D721Med (cell line): ENCODE results near the gene SLC16A12.
"Not testable (repeated sequence)": the region's sequence is repeated elsewhere in the genome, so short reads cannot be mapped to it uniquely, and the experiment has no call there.

Source experiments
- DNase-seq: peaks from one replicate; pipeline ENCODE4 v3.0.0; 2011; ENCODE audit warnings: low spot score; ENCODE audit not compliant: insufficient read length
- FAIRE-seq: peaks from 2 replicates; lab custom pipeline; 2011; peaks lifted over from hg19 to GRCh38; lab: Jason Lieb, UNC
- CTCF ChIP-seq: IDR thresholded peaks from 2 replicates; pipeline ENCODE4 v1.5.1; 2012; ENCODE audit warnings: mild to moderate bottlenecking, control low read depth; ENCODE audit not compliant: insufficient read depth; ENCODE audit errors: missing control alignments

The SLC16A12 gene

DNA sequence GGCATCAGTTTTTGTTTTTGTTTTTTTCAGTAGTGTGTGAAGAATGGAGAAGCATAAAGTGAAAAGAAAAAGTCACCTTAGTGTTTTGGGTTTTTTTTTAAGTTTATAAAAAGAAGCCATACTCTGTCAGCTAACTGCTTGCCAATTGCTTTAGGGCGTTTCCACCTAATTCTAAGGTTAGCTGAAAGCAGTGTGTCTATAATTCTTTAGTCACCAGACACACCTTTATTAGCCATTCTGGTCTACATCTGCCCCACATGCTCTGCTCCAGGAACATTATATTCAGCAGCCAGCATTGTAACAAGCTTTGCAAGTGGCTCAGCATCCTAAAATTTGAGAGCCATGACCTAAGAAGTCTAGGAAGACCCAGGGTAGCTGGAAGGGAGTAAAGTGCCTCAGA, 14.1 kb upstream of the SLC16A12 start:
- FAIRE-seq (no peak), DNase-seq (no peak)
- no peak for TF ChIP-seq CTCF

GRCh38 chr10:89548673-89549072, 13.3 kb upstream of the SLC16A12 start:
- no peak for FAIRE-seq
- TF ChIP-seq CTCF: no peak
- no peak for DNase-seq

DNA sequence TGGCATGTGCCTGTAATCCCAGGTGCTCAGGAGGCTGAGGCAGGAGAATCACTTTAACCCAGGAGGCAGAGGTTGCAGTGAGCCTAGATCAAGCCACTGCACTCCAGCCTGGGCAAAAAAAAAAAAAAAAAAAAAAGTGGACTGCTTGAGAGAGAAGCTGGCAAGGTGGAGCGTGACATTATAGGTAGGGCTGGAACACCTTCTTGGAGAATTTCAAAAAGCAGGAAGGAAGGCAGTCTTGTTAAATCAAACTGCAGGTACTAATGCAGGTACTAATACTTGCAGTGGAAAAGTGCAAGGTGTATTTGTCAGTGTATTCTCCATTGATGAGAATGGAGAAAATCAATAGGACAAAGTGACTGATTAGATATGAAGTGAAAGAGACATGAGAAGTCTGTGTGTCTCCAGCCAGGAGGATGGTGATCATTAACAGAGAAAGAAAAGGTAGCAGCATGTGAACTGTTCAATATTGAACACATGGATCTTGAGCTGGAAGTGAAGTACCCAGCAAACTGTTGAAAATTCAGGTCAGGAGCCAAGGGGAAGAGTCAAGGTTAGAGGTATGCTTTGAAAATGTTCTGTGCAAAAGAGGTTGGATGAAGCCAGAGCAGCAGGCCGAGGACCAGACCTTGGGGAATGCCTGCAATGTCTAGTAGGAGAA, 12.6 kb upstream of the SLC16A12 start:
- no peak for DNase-seq
- TF ChIP-seq CTCF: no peak
- FAIRE-seq: no peak

DNA sequence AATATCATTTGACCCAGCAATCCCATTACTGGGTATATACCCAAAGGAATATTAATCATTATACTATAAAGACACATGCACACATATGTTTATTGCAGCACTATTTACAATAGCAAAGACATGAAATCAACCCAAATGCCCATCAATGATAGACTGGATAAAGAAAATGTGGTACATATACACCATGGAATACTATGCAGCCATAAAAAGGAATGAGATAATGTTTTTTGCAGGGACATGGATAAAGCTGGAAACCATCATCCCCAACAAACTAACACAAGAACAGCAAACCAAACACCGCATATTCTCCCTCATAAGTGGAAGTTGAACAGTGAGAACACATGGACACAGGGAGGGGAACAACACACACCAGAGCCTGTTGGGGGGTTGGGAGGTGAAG, 11.3 kb upstream of the SLC16A12 start:
- not testable (repeated sequence) for FAIRE-seq

GRCh38 chr10:89543841-89544240, 8.4 kb upstream of the SLC16A12 start:
- FAIRE-seq (no peak), DNase-seq (no peak)
- no peak for TF ChIP-seq CTCF

More for the DNA sequence above, 11.3 kb upstream of the SLC16A12 start:
- not testable (repeated sequence) for DNase-seq

- no peak for FAIRE-seq
- no peak for TF ChIP-seq CTCF
- DNase-seq: no peak
Measured at GRCh38 chr10:89540420-89540949, 5.1 kb upstream of the SLC16A12 start.

GRCh38 chr10:89537364-89537763, 2.0 kb upstream of the SLC16A12 start:
- DNase-seq (no peak), FAIRE-seq (no peak)

More at GRCh38 chr10:89537364-89537763, 2.0 kb upstream of the SLC16A12 start:
- TF ChIP-seq CTCF: no peak
